Stomach (tissue), 4 donors: ENCODE data around the gene EPB41L4B.

Experiments used
- EP300 ChIP-seq: sonication (generic); formaldehyde crosslinking; IDR thresholded peaks from one replicate; pipeline ENCODE4 v1.6.1; 2017; ENCODE audit warnings: antibody characterized with exemption
- POLR2A ChIP-seq, 4 donors: fragments of 450-650 bp; IDR thresholded peaks; one replicate each; pipeline ENCODE4 v1.6.1; 2016; ENCODE audit warnings: antibody characterized with exemption in 4 of 4, control low read depth in 2 of 4, mild to moderate bottlenecking in 1 of 4, moderate library complexity in 1 of 4
- POLR2AphosphoS5 ChIP-seq, 3 donors: sonication (generic); formaldehyde crosslinking; IDR thresholded peaks; one replicate each; pipeline ENCODE4 v1.6.1; 2016; ENCODE audit warnings: antibody characterized with exemption in 3 of 3
- TF ChIP-seq, protein P1 (sequence below), 7 experiments: fragments of 450-650 bp in 4 of 7; fragments of 200-600 bp in 3 of 7; sonication (generic) in 3 of 7; IDR thresholded peaks; one replicate each; pipeline ENCODE4 v1.5.1; 2016 to 2019; ENCODE audit warnings: antibody characterized with exemption in 7 of 7, control low read depth in 2 of 7, mild to moderate bottlenecking in 1 of 7

DNA sequence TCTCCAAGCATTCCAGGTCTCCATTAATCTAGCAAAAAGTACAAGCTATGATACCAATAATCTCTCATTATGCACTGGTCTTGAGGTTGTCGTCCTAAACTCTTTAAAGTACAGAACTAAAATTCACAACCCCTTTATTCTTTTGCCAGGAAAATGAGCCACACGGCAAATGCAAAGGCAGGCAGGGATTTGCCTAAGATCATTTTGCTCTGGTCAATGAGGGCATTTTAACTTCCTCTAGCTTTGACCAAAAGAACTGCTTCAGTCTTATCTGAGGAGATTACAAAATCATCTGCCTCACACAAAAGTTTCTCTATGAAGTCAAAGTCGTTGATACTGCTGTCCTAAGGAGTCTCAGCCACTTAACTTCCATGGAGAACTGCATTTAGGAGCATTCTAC is 51.8 kb downstream of the EPB41L4B start:
- TF ChIP-seq, protein P1, sequence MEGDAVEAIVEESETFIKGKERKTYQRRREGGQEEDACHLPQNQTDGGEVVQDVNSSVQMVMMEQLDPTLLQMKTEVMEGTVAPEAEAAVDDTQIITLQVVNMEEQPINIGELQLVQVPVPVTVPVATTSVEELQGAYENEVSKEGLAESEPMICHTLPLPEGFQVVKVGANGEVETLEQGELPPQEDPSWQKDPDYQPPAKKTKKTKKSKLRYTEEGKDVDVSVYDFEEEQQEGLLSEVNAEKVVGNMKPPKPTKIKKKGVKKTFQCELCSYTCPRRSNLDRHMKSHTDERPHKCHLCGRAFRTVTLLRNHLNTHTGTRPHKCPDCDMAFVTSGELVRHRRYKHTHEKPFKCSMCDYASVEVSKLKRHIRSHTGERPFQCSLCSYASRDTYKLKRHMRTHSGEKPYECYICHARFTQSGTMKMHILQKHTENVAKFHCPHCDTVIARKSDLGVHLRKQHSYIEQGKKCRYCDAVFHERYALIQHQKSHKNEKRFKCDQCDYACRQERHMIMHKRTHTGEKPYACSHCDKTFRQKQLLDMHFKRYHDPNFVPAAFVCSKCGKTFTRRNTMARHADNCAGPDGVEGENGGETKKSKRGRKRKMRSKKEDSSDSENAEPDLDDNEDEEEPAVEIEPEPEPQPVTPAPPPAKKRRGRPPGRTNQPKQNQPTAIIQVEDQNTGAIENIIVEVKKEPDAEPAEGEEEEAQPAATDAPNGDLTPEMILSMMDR (IDR thresholded peaks at IDR 0.05), result no peak
- TF ChIP-seq POLR2A (IDR thresholded peaks at IDR 0.05) (no peak), POLR2AphosphoS5 (IDR thresholded peaks at IDR 0.05) (no peak), EP300 (no peak)
